Adrenal gland (tissue), 12 donors: Measurements from ENCODE around the gene INSR. TPM values are rescaled to one million over a fixed set of nuclear protein-coding genes. Genes with fewer than 3 reads are reported as not detected.

Experiments used
- DNase-seq, 7 donors: peaks; one replicate each; pipeline ENCODE4 v3.0.0-alpha.2; 2019 to 2020
- H3K27ac ChIP-seq, 5 donors: fragments of 200-600 bp; sonication (generic) in 4 of 5; 1 replicate in 3 of 5; 2 replicates in 2 of 5; pipeline versions ENCODE4 v1.5.1 to v1.8.0; 2016 to 2020; ENCODE audit warnings: mild to moderate bottlenecking in 1 of 5
- H3K27me3 ChIP-seq: fragments of 200-600 bp; 2 replicates; pipeline ENCODE4 v1.8.0; 2021
- H3K36me3 ChIP-seq, 2 donors: fragments of 200-600 bp; replicated peaks in 1 of 2; 1 replicate in 1 of 2; 2 replicates in 1 of 2; pipeline versions ENCODE4 v1.5.1 to v1.8.0; 2018 to 2022
- H3K4me1 ChIP-seq, 2 donors: fragments of 200-600 bp; replicated peaks in 1 of 2; 1 replicate in 1 of 2; 2 replicates in 1 of 2; pipeline versions ENCODE4 v1.5.1 to v1.8.0; 2018 to 2021
- H3K4me3 ChIP-seq, 4 donors: fragments of 200-600 bp; sonication (generic) in 3 of 4; one replicate each; pipeline ENCODE4 v1.5.1; 2016 to 2018
- H3K9me3 ChIP-seq, 3 donors: fragments of 200-600 bp; sonication (generic) in 1 of 3; replicated peaks in 1 of 3; 1 replicate in 2 of 3; 2 replicates in 1 of 3; pipeline versions ENCODE4 v1.5.1 to v1.8.0; 2016 to 2021
- POLR2A ChIP-seq, 2 donors: fragments of 450-650 bp; IDR thresholded peaks; one replicate each; pipeline ENCODE4 v1.6.1; 2017; ENCODE audit warnings: antibody characterized with exemption in 2 of 2, mild to moderate bottlenecking in 2 of 2, moderate library complexity in 1 of 2
- WGBS, 4 donors: extraction: QIAGEN DNeasy Blood & Tissue Kit in 2 of 4; methylation state at CpG; one replicate each; pipeline versions ENCODE4 v1.1.5 to v1.1.7; 2013 to 2017; 5-methylcytosine and 5-hydroxymethylcytosine counted together
- intact Hi-C, 2 donors: fragments of 100-400 bp; cut with DNase I; formaldehyde crosslinking; loops; one replicate each; pipeline versions ENCODE4 v1.14.1 to v1.15.0; 2022 to 2023
- polyA plus RNA-seq, 3 donors: library from polyadenylated mRNA; stranded (reverse); fragments of 200-250 nt in 2 of 3; fragments of 350-450 nt in 1 of 3; fragmentation: Illumina TruSeq in 1 of 3; extraction: RNeasy Lipid Tissue Mini Kit (QIAGEN cat#74804) in 1 of 3; gene quantifications; one replicate each; pipeline ENCODE4 v1.2.3, GENCODE V29; 2013 to 2014
- total RNA-seq, 9 donors: library from RNA; depleted of rRNA in 4 of 9; stranded (reverse); fragments of >200 nt in 4 of 9; fragments of 120-200 nt in 1 of 9; fragmentation: NEBNext Ultra II Directional in 1 of 9; extraction: Animal tissue kit (Norgen Biotek cat#: 25700) in 1 of 9; gene quantifications; one replicate each; pipeline versions ENCODE4 v1.1.0 to v1.2.4, GENCODE V29; 2013 to 2023
- TF ChIP-seq, protein P1 (sequence below), 6 experiments: fragments of 450-650 bp in 4 of 6; fragments of 200-600 bp in 2 of 6; sonication (generic) in 1 of 6; IDR thresholded peaks; 1 replicate in 5 of 6; 2 replicates in 1 of 6; pipeline versions ENCODE4 v1.5.1 to v1.8.0; 2016 to 2021; ENCODE audit warnings: antibody characterized with exemption in 6 of 6, mild to moderate bottlenecking in 2 of 6, moderate library complexity in 1 of 6
- donor health status: healthy with polysubstance abuse.
- donor health status: Bipolar disorder and iron deficiency.
- donor health status: DM: yes; HTN: yes; CAD: no.
- donor health status: DM: no; HTN: no; CAD: no.
- donor health status: DM: no; HTN: no; CAD: no.
- donor health status: DM: yes; HTN: yes; CAD: no.

The INSR gene
- total and polyA plus RNA-seq, 12 donors, result 19.0 to 327 (median 99.9) TPM

DNA sequence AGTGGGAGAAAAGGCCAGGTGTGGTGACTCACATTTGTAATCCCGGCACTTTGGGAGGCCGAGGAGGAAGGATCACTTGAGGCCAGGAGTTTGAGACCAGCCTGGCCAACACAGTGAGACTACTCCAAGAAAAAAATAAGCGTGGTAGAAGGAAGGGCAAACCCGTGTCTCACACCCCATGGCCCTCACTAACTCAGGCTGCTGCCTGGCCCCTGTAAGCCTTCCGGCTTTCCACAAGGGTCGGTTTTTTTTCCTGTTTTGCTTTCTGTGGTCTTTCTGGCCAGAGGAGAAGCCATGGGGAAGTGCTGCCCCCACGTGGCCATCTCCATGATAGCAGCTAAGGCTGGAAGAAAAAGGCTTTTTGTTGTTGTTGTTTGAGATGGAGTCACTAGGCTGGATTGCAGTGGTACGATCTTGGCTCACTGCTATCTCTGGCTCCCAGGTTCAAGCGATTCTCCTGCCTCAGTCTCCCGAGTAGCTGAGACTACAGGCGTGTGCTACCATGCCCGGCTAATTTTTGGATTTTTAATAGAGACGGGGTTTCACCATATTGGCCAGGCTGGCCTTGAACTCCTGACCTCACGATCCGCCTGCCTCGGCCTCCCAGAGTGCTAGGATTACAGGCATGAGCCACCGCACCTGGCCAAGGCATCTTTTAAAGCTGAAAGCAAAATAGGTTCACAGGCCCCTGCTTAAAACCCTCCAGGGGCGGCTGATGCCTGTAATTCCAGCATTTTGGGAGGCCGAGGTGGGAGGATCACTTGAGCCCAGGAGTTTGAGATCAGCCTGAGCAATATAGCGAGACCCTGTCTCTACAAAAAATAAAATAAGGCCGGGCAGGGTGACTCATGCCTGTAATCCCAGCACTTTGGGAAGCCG is 47.0 kb upstream of the INSR start:
- no peak for TF ChIP-seq POLR2A (IDR thresholded peaks at IDR 0.05)
- TF ChIP-seq, protein P1, sequence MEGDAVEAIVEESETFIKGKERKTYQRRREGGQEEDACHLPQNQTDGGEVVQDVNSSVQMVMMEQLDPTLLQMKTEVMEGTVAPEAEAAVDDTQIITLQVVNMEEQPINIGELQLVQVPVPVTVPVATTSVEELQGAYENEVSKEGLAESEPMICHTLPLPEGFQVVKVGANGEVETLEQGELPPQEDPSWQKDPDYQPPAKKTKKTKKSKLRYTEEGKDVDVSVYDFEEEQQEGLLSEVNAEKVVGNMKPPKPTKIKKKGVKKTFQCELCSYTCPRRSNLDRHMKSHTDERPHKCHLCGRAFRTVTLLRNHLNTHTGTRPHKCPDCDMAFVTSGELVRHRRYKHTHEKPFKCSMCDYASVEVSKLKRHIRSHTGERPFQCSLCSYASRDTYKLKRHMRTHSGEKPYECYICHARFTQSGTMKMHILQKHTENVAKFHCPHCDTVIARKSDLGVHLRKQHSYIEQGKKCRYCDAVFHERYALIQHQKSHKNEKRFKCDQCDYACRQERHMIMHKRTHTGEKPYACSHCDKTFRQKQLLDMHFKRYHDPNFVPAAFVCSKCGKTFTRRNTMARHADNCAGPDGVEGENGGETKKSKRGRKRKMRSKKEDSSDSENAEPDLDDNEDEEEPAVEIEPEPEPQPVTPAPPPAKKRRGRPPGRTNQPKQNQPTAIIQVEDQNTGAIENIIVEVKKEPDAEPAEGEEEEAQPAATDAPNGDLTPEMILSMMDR (IDR thresholded peaks at IDR 0.05), result peak; percentile 96 to 98 (median 98)
- H3K27ac ChIP-seq, result peak overlapping the region in 1 of 5 donors; percentile 14
- WGBS, 4 donors, result 23 to 35% (median 27%) methylated on average over 20 to 22 of the region's 22 CpGs

DNA sequence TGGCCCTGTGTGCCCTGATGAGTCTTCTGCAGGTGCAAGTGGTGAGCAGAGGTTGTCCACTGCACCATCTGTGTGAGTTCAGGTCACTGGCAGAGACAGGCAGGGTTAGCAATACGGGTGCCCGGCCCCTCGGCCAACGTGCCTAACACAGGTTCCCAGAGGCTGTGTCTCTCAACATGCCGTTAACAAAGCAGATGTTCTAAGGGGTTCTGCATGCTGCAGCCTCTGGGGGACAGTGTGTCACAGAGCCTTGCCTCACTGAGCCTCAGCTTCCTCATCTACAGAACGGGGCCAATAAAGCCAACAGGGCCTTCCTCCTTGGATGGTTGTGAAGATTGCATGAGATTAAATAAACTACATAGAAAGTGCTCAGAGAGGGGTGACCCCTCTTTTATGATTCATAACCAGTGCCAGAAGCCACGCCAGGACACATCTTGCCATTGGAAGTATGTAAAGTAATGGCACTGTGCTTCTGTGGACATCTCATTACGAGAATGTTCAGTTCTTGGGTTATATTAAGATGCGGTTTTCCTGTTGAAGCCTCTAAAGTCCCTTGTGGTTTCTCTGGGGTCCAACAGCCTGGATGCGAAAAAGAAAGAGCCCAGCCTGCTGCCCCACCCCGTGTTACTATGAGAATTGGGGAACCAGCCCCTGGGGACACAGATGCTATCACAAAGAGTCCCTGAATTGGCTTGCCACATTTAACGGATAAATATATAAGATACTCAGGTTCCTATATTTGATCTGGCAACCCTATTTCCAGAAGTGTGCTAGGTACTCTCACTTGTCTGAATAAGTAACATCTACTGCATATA is 43.4 kb upstream of the INSR start:
- WGBS, 4 donors, result 72 to 80% (median 77%) methylated on average over 8 to 12 of the region's 12 CpGs
- peak in 1 of 7 donors; percentile 38 for DNase-seq
- no peak for TF ChIP-seq POLR2A (IDR thresholded peaks at IDR 0.05)
- TF ChIP-seq, protein P1 (IDR thresholded peaks at IDR 0.05), result no peak
- no peaks in the 10 kb centered on the region for H3K36me3 ChIP-seq
- H3K4me3 ChIP-seq, result no peak overlapping the region
- peak overlapping the region in 2 of 5 donors; percentile 12 to 21 for H3K27ac ChIP-seq
- intact Hi-C loops, result loop anchor here in 1 of 2 donors (2.0 kb wide), 1 partner anchor 33 kb away; no protein-coding TSS in a partner anchor
- H3K4me1 ChIP-seq, result peaks cover 0 to 12% of the 10 kb centered on the region in 2 donors
- H3K9me3 ChIP-seq, result no peaks in the 10 kb centered on the region
- H3K27me3 ChIP-seq, result no peaks in the 10 kb centered on the region

More for the DNA sequence above, 47.0 kb upstream of the INSR start:
- DNase-seq, result peak; percentile 66 to 96 (median 86)
- no peaks in the 10 kb centered on the region for H3K9me3 ChIP-seq
- H3K4me3 ChIP-seq, result peak overlapping the region in 1 of 4 donors; percentile 17
- no peaks in the 10 kb centered on the region for H3K27me3 ChIP-seq
- no peaks in the 10 kb centered on the region for H3K36me3 ChIP-seq
- H3K4me1 ChIP-seq, result peaks cover 0 to 12% of the 10 kb centered on the region in 2 donors
- intact Hi-C loops, result loop anchor here in 1 of 2 donors (2.0 to 5.0 kb wide), 2 partner anchors 194 to 238 kb away; no protein-coding TSS in a partner anchor

DNA sequence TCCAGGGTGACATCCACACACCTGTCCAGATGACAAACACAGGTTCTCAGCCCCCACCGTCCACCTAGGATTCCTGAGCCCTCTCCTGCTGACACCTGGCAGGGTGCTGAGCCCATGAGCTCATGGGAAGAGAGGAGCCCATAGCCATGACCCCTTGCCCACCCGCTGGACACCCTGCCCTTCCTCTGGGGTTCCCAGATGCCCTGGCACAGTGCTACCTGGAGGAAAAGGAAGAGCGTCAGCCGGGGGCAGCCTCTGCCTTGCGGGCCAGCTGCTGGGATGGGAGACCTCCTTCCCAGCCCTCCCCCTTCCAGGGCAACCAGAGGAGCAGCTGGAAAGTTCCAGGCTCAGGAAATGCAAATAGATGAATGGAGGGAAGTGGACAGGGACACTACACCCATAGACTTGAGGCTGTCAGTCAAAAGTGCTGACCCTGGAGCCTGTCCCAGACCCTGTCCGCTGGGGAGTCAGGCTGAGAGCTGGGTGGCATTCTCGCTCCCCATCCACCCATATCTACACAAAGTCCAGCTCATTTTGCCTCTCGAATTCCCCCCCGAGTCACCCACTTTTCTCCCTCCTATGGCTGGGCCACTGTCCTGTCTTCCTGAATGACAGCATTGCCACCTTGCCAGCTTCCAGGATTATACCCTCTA is 42.2 kb upstream of the INSR start:
- intact Hi-C loops, result no loop called here
- DNase-seq, result peak in 2 of 7 donors; percentile 28 to 39
- H3K27ac ChIP-seq, result no peak overlapping the region

More for the DNA sequence above, 42.2 kb upstream of the INSR start:
- Histone ChIP-seq H3K4me3 (no peak overlapping the region), H3K9me3 (no peaks in the 10 kb centered on the region), H3K36me3 (no peaks in the 10 kb centered on the region), H3K27me3 (no peaks in the 10 kb centered on the region), H3K4me1 (peaks cover 0 to 11% of the 10 kb centered on the region in 2 donors)
- TF ChIP-seq, protein P1 (IDR thresholded peaks at IDR 0.05), result no peak
- no peak for TF ChIP-seq POLR2A (IDR thresholded peaks at IDR 0.05)
- WGBS, 4 donors, result 83 to 95% (median 89%) methylated on average over 9 of the region's 9 CpGs
